Tibial artery (tissue), 4 donors: ENCODE results near the gene RAB40A.

ENCODE experiments used
- DNase-seq, 2 donors: peaks; one replicate each; pipeline ENCODE4 v3.0.0-alpha.2; 2019
- H3K27ac ChIP-seq, 2 donors: fragments of 200-600 bp; sonication (generic) in 1 of 2; 1 replicate in 1 of 2; 2 replicates in 1 of 2; pipeline ENCODE4 v1.5.1; 2018 to 2019; ENCODE audit warnings: mild to moderate bottlenecking in 1 of 2
- H3K27me3 ChIP-seq, 2 donors: fragments of 200-600 bp; sonication (generic) in 1 of 2; one replicate each; pipeline versions ENCODE4 v1.5.1 to v1.6.0; 2016 to 2019
- H3K36me3 ChIP-seq, 3 donors: fragments of 200-600 bp; sonication (generic) in 2 of 3; one replicate each; pipeline ENCODE4 v1.5.1; 2016 to 2019; ENCODE audit warnings: mild to moderate bottlenecking in 2 of 3
- H3K4me1 ChIP-seq, 4 donors: fragments of 200-600 bp; sonication (generic) in 2 of 4; 1 replicate in 3 of 4; 2 replicates in 1 of 4; pipeline ENCODE4 v1.5.1; 2016 to 2019
- H3K4me3 ChIP-seq, 2 donors: fragments of 200-600 bp; sonication (generic) in 1 of 2; 1 replicate in 1 of 2; 2 replicates in 1 of 2; pipeline ENCODE4 v1.5.1; 2018 to 2019; ENCODE audit warnings: mild to moderate bottlenecking in 2 of 2
- H3K9me3 ChIP-seq, 3 donors: fragments of 200-600 bp; sonication (generic) in 1 of 3; one replicate each; pipeline ENCODE4 v1.5.1; 2016 to 2019
- intact Hi-C: fragments of 100-400 bp; cut with DNase I; formaldehyde crosslinking; loops from one replicate; pipeline ENCODE4 v1.15.0; 2023; ENCODE audit warnings: low total_unique reads
- TF ChIP-seq, protein P1 (sequence below), 2 experiments: fragments of 200-600 bp in 1 of 2; fragments of 450-650 bp in 1 of 2; IDR thresholded peaks; one replicate each; pipeline ENCODE4 v1.5.1; 2017 to 2019; ENCODE audit warnings: antibody characterized with exemption in 2 of 2, mild to moderate bottlenecking in 1 of 2, moderate library complexity in 1 of 2

Gene RAB40A

GRCh38 chrX:103529550-103529949, 10.3 kb upstream of the RAB40A start:
- TF ChIP-seq, protein P1, sequence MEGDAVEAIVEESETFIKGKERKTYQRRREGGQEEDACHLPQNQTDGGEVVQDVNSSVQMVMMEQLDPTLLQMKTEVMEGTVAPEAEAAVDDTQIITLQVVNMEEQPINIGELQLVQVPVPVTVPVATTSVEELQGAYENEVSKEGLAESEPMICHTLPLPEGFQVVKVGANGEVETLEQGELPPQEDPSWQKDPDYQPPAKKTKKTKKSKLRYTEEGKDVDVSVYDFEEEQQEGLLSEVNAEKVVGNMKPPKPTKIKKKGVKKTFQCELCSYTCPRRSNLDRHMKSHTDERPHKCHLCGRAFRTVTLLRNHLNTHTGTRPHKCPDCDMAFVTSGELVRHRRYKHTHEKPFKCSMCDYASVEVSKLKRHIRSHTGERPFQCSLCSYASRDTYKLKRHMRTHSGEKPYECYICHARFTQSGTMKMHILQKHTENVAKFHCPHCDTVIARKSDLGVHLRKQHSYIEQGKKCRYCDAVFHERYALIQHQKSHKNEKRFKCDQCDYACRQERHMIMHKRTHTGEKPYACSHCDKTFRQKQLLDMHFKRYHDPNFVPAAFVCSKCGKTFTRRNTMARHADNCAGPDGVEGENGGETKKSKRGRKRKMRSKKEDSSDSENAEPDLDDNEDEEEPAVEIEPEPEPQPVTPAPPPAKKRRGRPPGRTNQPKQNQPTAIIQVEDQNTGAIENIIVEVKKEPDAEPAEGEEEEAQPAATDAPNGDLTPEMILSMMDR (IDR thresholded peaks at IDR 0.05) = no peak
- Histone ChIP-seq H3K36me3 (no peaks in the 10 kb centered on the region), H3K27me3 (no peaks in the 10 kb centered on the region), H3K27ac (no peak overlapping the region), H3K9me3 (no peaks in the 10 kb centered on the region), H3K4me1 (peaks cover 0 to 9% (median 0%) of the 10 kb centered on the region in 4 donors), H3K4me3 (no peak overlapping the region)
- no peak for DNase-seq
- intact Hi-C loops = no loop called here

- H3K27ac ChIP-seq = no peak overlapping the region
- intact Hi-C loops = no loop called here
- H3K36me3 ChIP-seq = no peaks in the 10 kb centered on the region
- TF ChIP-seq, protein P1 (IDR thresholded peaks at IDR 0.05) = no peak
- no peak overlapping the region for H3K4me3 ChIP-seq
- H3K4me1 ChIP-seq = no peaks in the 10 kb centered on the region
- no peaks in the 10 kb centered on the region for H3K27me3 ChIP-seq
- no peaks in the 10 kb centered on the region for H3K9me3 ChIP-seq
- no peak for DNase-seq
Observed at GRCh38 chrX:103524747-103525146, 5.5 kb upstream of the RAB40A start.

DNA sequence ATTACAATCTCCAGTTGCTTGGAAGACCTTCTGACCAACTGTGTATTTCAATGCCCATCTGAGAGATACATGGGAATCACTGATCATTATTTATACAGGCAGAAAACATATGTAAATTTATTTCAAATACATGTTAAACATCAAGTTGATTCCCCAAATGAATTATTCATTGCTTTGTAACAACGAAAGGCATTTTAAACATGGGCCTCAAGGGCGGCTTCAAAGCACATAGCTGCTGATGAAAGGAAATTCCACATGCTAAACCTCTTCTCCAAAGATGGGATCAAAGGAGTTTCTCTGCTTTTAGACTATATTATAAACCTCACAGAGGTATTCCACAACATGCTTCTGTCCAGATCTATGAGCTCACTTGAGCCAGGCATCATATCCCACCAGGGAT, 4.3 kb upstream of the RAB40A start:
- DNase-seq = no peak
- intact Hi-C loops = no loop called here
- TF ChIP-seq, protein P1 (IDR thresholded peaks at IDR 0.05) = no peak
- Histone ChIP-seq H3K27me3 (no peaks in the 10 kb centered on the region), H3K36me3 (no peaks in the 10 kb centered on the region), H3K27ac (no peak overlapping the region), H3K4me3 (no peak overlapping the region), H3K9me3 (no peaks in the 10 kb centered on the region), H3K4me1 (no peaks in the 10 kb centered on the region)

GRCh38 chrX:103520386-103520785, 1.1 kb upstream of the RAB40A start:
- Histone ChIP-seq H3K9me3 (no peaks in the 10 kb centered on the region), H3K4me3 (no peak overlapping the region), H3K27me3 (no peaks in the 10 kb centered on the region), H3K36me3 (no peaks in the 10 kb centered on the region), H3K4me1 (no peaks in the 10 kb centered on the region), H3K27ac (no peak overlapping the region)
- TF ChIP-seq, protein P1 (IDR thresholded peaks at IDR 0.05) = no peak
- no peak for DNase-seq
- intact Hi-C loops = no loop called here

GRCh38 chrX:103518571-103518970, 718 bp downstream of the RAB40A start:
- Histone ChIP-seq H3K9me3 (no peaks in the 10 kb centered on the region), H3K4me3 (no peak overlapping the region), H3K4me1 (no peaks in the 10 kb centered on the region), H3K27ac (no peak overlapping the region), H3K36me3 (no peaks in the 10 kb centered on the region), H3K27me3 (no peaks in the 10 kb centered on the region)
- no peak for DNase-seq
- TF ChIP-seq, protein P1 (IDR thresholded peaks at IDR 0.05) = no peak
- intact Hi-C loops = no loop called here

GRCh38 chrX:103517246-103517645, 2.0 kb downstream of the RAB40A start:
- H3K4me1 ChIP-seq = no peaks in the 10 kb centered on the region
- H3K4me3 ChIP-seq = no peak overlapping the region
- intact Hi-C loops = no loop called here
- DNase-seq = no peak
- no peaks in the 10 kb centered on the region for H3K27me3 ChIP-seq
- H3K36me3 ChIP-seq = no peaks in the 10 kb centered on the region
- H3K27ac ChIP-seq = no peak overlapping the region
- TF ChIP-seq, protein P1 (IDR thresholded peaks at IDR 0.05) = no peak
- H3K9me3 ChIP-seq = no peaks in the 10 kb centered on the region
